ENCODE data around the gene CAMKMT.

DNA sequence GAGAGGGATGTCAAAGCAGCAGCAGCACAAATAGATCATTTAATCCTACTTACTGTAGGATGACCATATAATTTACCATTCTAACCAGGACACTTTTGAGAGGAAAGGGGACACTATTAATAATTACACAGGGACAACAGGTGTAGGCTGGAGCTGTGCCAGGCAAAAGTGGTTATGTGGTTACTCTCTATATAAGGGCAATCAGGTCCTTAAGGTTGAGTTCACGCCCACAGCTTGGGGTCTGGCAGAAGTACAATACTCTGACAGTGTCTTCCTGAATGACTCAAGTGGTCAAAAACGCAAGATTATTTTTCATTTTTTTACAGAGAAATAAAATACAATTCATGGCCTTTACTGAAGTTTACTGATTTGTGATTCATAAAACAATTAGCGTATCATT is 3.2 kb upstream of the CAMKMT start:
- no peak for TF ChIP-seq EZH2 (IDR thresholded peaks at IDR 0.05; ENCODE audit: borderline replicate concordance, low read length)
- TF ChIP-seq, protein P1, sequence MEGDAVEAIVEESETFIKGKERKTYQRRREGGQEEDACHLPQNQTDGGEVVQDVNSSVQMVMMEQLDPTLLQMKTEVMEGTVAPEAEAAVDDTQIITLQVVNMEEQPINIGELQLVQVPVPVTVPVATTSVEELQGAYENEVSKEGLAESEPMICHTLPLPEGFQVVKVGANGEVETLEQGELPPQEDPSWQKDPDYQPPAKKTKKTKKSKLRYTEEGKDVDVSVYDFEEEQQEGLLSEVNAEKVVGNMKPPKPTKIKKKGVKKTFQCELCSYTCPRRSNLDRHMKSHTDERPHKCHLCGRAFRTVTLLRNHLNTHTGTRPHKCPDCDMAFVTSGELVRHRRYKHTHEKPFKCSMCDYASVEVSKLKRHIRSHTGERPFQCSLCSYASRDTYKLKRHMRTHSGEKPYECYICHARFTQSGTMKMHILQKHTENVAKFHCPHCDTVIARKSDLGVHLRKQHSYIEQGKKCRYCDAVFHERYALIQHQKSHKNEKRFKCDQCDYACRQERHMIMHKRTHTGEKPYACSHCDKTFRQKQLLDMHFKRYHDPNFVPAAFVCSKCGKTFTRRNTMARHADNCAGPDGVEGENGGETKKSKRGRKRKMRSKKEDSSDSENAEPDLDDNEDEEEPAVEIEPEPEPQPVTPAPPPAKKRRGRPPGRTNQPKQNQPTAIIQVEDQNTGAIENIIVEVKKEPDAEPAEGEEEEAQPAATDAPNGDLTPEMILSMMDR (IDR thresholded peaks at IDR 0.05; ENCODE audit: low read length): no peak
